GM12891 (cell line): ENCODE data around the gene GSAP.

ENCODE experiments used
- POLR2A ChIP-seq: IDR thresholded peaks from 2 replicates; pipeline ENCODE4 v1.6.1; 2011; ENCODE audit warnings: low read depth, low read length, control low read depth
- POLR2AphosphoS5 ChIP-seq: IDR thresholded peaks from 2 replicates; pipeline ENCODE4 v1.6.1; 2011; ENCODE audit warnings: low read depth, low read length, control low read depth
- SPI1 ChIP-seq: IDR thresholded peaks from 2 replicates; pipeline ENCODE4 v1.6.1; 2011; ENCODE audit warnings: low read depth, low read length, control low read depth
- TAF1 ChIP-seq: IDR thresholded peaks from 2 replicates; pipeline ENCODE4 v1.6.1; 2011; ENCODE audit warnings: low read depth, low read length, control low read depth

DNA sequence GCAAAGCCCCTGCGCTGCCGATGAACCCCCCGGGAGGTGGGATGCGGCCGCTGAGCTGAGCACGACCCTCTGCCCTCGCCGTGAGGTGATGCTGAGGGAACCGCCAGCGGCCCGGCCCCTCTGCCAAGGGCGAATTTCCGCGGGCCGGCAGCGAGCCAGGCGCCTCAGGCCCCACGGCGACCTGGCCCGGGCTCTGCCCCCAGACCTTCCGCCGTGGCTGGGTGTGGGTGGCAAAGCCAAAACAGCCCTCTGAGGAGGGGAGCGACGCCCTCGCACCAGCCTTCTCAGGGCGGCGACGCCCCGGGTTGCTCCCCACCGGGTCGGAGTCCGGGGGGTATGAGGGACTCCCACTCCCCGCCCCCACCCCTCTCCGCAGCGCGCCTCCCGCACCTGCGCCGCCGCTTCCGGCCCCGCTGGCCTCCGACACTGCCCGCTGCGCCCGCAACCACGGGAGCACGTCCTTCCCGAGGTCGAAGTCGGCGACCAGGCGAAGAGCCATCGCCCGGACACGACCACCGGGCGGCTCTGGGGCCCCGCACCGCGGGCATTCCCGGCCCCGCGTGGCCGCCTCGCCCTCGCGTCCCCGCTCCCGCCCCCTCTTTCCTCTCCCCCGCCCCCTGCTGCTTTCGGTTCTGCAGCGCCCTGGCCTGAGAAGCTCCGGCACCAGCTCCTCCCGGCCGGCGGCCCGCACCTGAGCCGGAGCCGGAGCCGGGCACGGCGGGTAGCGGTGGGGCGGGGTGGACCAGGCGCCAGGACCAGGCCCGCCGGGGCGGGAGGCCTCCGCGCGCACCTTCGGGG, at the start of gene GSAP:
- peak; percentile 12; the same call in 1 of the 2 replicates for TF ChIP-seq POLR2A
- peak; percentile 55; the same call in 1 of the 2 replicates for TF ChIP-seq TAF1
- peak; percentile 41 for TF ChIP-seq POLR2AphosphoS5
- TF ChIP-seq SPI1, result peak; percentile 31; the same call in 1 of the 2 replicates
